Hepatocyte (in vitro differentiated cells): ENCODE data around the gene ZNF398.

Experiments
- EZH2 ChIP-seq: fragments of 200-600 bp; sonication (generic); IDR thresholded peaks from 2 replicates; pipeline ENCODE4 v1.6.1; 2016; ENCODE audit warnings: antibody characterized with exemption, mild to moderate bottlenecking, borderline replicate concordance
- EZH2phosphoT487 ChIP-seq: fragments of 200-600 bp; sonication (generic); IDR thresholded peaks from one replicate; pipeline ENCODE4 v1.6.1; 2018; ENCODE audit warnings: antibody characterized with exemption, mild to moderate bottlenecking, low read depth, moderate library complexity; ENCODE audit not compliant: unreplicated experiment, severe bottlenecking
- TF ChIP-seq, protein P1 (sequence below): fragments of 200-600 bp; sonication (generic); IDR thresholded peaks from 2 replicates; pipeline ENCODE4 v1.5.1; 2016; ENCODE audit warnings: antibody characterized with exemption, mild to moderate bottlenecking; ENCODE audit not compliant: poor library complexity

DNA sequence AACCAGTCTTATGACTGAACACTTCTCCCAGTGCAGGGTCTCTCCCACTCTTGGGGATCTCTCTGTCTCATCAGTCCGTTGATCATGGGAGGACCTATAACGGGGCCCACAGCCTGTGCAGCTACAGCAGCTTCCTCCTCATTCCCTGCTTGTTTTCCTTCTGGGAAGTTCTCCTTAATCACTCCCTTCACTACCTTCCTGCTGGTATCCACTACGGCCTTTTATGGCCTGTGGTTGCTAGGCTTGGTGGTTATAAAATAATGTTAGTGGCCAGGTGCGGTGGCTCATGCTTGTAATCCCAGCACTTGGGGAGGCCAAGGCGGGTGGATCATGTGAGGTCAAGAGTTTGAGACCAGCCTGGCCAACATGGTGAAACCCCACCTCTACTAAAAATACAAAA, 44.6 kb downstream of the ZNF398 start:
- TF ChIP-seq, protein P1, sequence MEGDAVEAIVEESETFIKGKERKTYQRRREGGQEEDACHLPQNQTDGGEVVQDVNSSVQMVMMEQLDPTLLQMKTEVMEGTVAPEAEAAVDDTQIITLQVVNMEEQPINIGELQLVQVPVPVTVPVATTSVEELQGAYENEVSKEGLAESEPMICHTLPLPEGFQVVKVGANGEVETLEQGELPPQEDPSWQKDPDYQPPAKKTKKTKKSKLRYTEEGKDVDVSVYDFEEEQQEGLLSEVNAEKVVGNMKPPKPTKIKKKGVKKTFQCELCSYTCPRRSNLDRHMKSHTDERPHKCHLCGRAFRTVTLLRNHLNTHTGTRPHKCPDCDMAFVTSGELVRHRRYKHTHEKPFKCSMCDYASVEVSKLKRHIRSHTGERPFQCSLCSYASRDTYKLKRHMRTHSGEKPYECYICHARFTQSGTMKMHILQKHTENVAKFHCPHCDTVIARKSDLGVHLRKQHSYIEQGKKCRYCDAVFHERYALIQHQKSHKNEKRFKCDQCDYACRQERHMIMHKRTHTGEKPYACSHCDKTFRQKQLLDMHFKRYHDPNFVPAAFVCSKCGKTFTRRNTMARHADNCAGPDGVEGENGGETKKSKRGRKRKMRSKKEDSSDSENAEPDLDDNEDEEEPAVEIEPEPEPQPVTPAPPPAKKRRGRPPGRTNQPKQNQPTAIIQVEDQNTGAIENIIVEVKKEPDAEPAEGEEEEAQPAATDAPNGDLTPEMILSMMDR, result no peak
- TF ChIP-seq EZH2phosphoT487 (no peak), EZH2 (no peak)
